LHCN-M2 (cell line): ENCODE data around the gene EXOC1L. TPM values are rescaled to one million over a fixed set of nuclear protein-coding genes. Genes with fewer than 3 reads are reported as not detected.

Source experiments
- DNase-seq: peaks from one replicate; pipeline ENCODE4 v3.0.0-alpha.2; 2012; ENCODE audit warnings: low read depth
- total RNA-seq: library from RNA; depleted of rRNA; stranded (reverse); fragments of >200 nt; gene quantifications from 2 replicates; pipeline ENCODE4 v1.2.3, GENCODE V29; 2014; rRNA removed

EXOC1L gene
- total RNA-seq, 1 experiment from 2014 or later, result not detected

- no peak for DNase-seq
Observed at GRCh38 chr4:55880652-55881280, 61.2 kb downstream of the EXOC1L start.

GRCh38 chr4:55884093-55884850 is 64.7 kb downstream of the EXOC1L start:
- no peak for DNase-seq

GRCh38 chr4:55884851-55885219 is 65.2 kb downstream of the EXOC1L start:
- DNase-seq, result no peak

Other genes with a start within 250 kb of the EXOC1L start
- gene PDCL2, start 227.5 kb upstream of the EXOC1L start, total RNA-seq, result not detected in 2 replicates
- gene NMU, start 183.5 kb upstream of the EXOC1L start, total RNA-seq, result 0.34 TPM in 1 of 2 replicates, not detected in the other
- gene EXOC1, start 33.9 kb downstream of the EXOC1L start, total RNA-seq, result 44.4 and 51.2 TPM in 2 replicates
- 9.0 and 10.8 TPM in 2 replicates for gene CEP135, start 129.2 kb downstream of the EXOC1L start, total RNA-seq